Lower lobe of right lung (tissue), 2 donors: ENCODE results near the gene FMN1. TPM values are rescaled to one million over a fixed set of nuclear protein-coding genes. Genes with fewer than 3 reads are reported as not detected.

ENCODE experiments used
- ATAC-seq, 2 donors: fragments of 200-7000 bp; cut with Tn5 transposase; one replicate each; pipeline ENCODE4 v1.9.1; 2020 to 2022; ENCODE audit warnings: mild to moderate bottlenecking in 2 of 2, moderate library complexity in 2 of 2
- DNase-seq: peaks from one replicate; pipeline ENCODE4 v3.0.0-alpha.2; 2020
- H3K27ac ChIP-seq: fragments of 200-600 bp; one replicate; pipeline ENCODE4 v1.8.0; 2022
- H3K27me3 ChIP-seq: fragments of 200-600 bp; one replicate; pipeline ENCODE4 v1.8.0; 2022; ENCODE audit warnings: low read depth
- H3K36me3 ChIP-seq: fragments of 200-600 bp; one replicate; pipeline ENCODE4 v1.8.0; 2022; ENCODE audit warnings: mild to moderate bottlenecking
- H3K4me1 ChIP-seq: fragments of 200-600 bp; one replicate; pipeline ENCODE4 v1.8.0; 2022
- H3K4me3 ChIP-seq: fragments of 200-600 bp; one replicate; pipeline ENCODE4 v1.8.0; 2022; ENCODE audit warnings: mild to moderate bottlenecking
- H3K9me3 ChIP-seq: fragments of 200-600 bp; one replicate; pipeline ENCODE4 v1.8.0; 2022
- CTCF ChIP-seq: fragments of 200-600 bp; IDR thresholded peaks from one replicate; pipeline ENCODE4 v1.8.0; 2022; ENCODE audit warnings: antibody characterized with exemption, mild to moderate bottlenecking
- intact Hi-C: fragments of 100-400 bp; cut with DNase I; formaldehyde crosslinking; loops from one replicate; pipeline ENCODE4 v1.11.0; 2022
- total RNA-seq: library from RNA; stranded (reverse); fragmentation: NEBNext Ultra II Directional; extraction: Animal tissue kit (Norgen Biotek cat#: 25700); gene quantifications from one replicate; pipeline ENCODE4 v1.2.1, GENCODE V29; 2021
- donor health status: DM: no; HTN: yes; CAD: no; lungs with severe emphysema.

FMN1 gene
- total RNA-seq, 1 donor from 2014 or later, result 38.8 TPM

DNA sequence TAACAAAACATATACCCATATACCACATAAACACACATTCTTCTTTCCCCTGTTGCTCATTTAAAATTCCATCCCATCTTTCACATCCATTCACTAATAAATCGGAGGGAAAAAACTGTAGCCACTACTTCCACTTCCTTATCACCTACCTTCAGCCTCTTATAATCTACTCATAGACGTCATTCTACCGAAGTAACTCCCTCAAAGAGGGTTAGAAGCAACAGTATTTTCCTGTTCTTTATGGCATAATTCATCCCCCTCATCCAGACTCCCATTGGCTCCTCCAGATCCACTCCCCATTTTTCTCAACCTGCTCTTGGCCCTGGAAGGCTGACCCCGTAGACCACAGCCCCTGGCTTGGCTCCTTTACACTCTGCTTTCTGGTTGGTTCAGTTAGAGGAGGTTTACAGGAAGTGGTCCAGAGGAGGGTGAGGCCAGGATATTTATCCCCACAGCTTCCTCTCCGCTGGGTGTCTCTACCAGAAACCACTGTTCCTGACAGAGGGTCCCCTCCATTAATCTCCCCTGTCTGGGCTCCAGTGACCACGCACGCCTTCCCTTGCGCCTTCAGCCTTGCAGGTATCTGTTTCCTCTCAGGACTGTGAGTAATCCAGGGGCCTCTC, 46.3 kb downstream of the FMN1 start:
- intact Hi-C loops, result no loop called here
- H3K27me3 ChIP-seq, result no peaks in the 10 kb centered on the region
- no peak for DNase-seq
- no peaks in the 10 kb centered on the region for H3K9me3 ChIP-seq
- H3K27ac ChIP-seq, result no peak overlapping the region
- TF ChIP-seq CTCF, result no peak
- H3K4me3 ChIP-seq, result no peak overlapping the region
- no peaks in the 10 kb centered on the region for H3K36me3 ChIP-seq
- no peak for ATAC-seq
- H3K4me1 ChIP-seq, result peaks cover 27% of the 10 kb centered on the region

GRCh38 chr15:33146051-33146450, 48.5 kb downstream of the FMN1 start:
- no peaks in the 10 kb centered on the region for H3K27me3 ChIP-seq
- ATAC-seq, result peak; percentile 77 to 80
- peaks cover 17% of the 10 kb centered on the region for H3K4me1 ChIP-seq
- no peak overlapping the region for H3K4me3 ChIP-seq
- no peaks in the 10 kb centered on the region for H3K9me3 ChIP-seq
- H3K27ac ChIP-seq, result peak overlapping the region; percentile 76
- DNase-seq, result no peak
- intact Hi-C loops, result no loop called here
- no peak for TF ChIP-seq CTCF
- H3K36me3 ChIP-seq, result no peaks in the 10 kb centered on the region

GRCh38 chr15:33145447-33145846, 49.1 kb downstream of the FMN1 start:
- Histone ChIP-seq H3K27me3 (no peaks in the 10 kb centered on the region), H3K4me3 (no peak overlapping the region), H3K4me1 (peaks cover 12% of the 10 kb centered on the region), H3K9me3 (no peaks in the 10 kb centered on the region), H3K27ac (peak overlapping the region; percentile 76), H3K36me3 (no peaks in the 10 kb centered on the region)
- peak; percentile 69 to 72 for ATAC-seq
- no peak for TF ChIP-seq CTCF
- DNase-seq, result no peak
- intact Hi-C loops, result no loop called here

GRCh38 chr15:33142708-33143107, 51.8 kb downstream of the FMN1 start:
- no peaks in the 10 kb centered on the region for H3K27me3 ChIP-seq
- DNase-seq (no peak), ATAC-seq (no peak)
- H3K4me3 ChIP-seq, result no peak overlapping the region
- no peak for TF ChIP-seq CTCF
- no peaks in the 10 kb centered on the region for H3K4me1 ChIP-seq
- no peaks in the 10 kb centered on the region for H3K36me3 ChIP-seq
- no peak overlapping the region for H3K27ac ChIP-seq
- H3K9me3 ChIP-seq, result no peaks in the 10 kb centered on the region
- intact Hi-C loops, result no loop called here

GRCh38 chr15:33138000-33138399, 56.5 kb downstream of the FMN1 start:
- intact Hi-C loops, result no loop called here
- DNase-seq (no peak), ATAC-seq (no peak)
- H3K4me3 ChIP-seq, result no peak overlapping the region
- no peaks in the 10 kb centered on the region for H3K27me3 ChIP-seq
- TF ChIP-seq CTCF, result no peak
- no peak overlapping the region for H3K27ac ChIP-seq
- no peaks in the 10 kb centered on the region for H3K36me3 ChIP-seq
- no peaks in the 10 kb centered on the region for H3K9me3 ChIP-seq
- H3K4me1 ChIP-seq, result peaks cover 27% of the 10 kb centered on the region
